ENCODE results near the gene PLB1. TPM values are rescaled to one million over a fixed set of nuclear protein-coding genes. Genes with fewer than 3 reads are reported as not detected.
A peak's percentile ranks its signal among the peaks of the same experiment; 100 is the strongest.

PLB1 gene
- total RNA-seq, 1 donor from 2014 or later: 2.5 TPM

GRCh38 chr2:28624793-28625701 lies 129.2 kb downstream of the PLB1 start:
- peaks cover 70% of the 10 kb centered on the region for H3K4me1 ChIP-seq
- H3K9me3 ChIP-seq: no peaks in the 10 kb centered on the region
- intact Hi-C loops (cut with DNase I): loop anchor here (10.0 kb wide), 1 partner anchor 130 kb away; the partner anchor contains the start of gene PPP1CB
- H3K27me3 ChIP-seq: no peaks in the 10 kb centered on the region
- no peak for DNase-seq (ENCODE audit: extremely low spot score in 2 of 2)
- no peaks in the 10 kb centered on the region for H3K36me3 ChIP-seq
- peak overlapping the region; percentile 87 for H3K27ac ChIP-seq
- TF ChIP-seq POLR2AphosphoS5 (IDR thresholded peaks at IDR 0.05; ENCODE audit: insufficient read depth in 1 of 2, low read depth in 1 of 2) (peak; percentile 71 to 81), POLR2A (IDR thresholded peaks at IDR 0.05) (no peak)
- no peak overlapping the region for H3K4me3 ChIP-seq

- H3K4me3 ChIP-seq: no peak overlapping the region
- H3K9me3 ChIP-seq: no peaks in the 10 kb centered on the region
- H3K27me3 ChIP-seq: no peaks in the 10 kb centered on the region
- intact Hi-C loops (cut with DNase I): loop anchor here (10.0 kb wide), 1 partner anchor 128 kb away; the partner anchor contains the start of gene PPP1CB
- H3K36me3 ChIP-seq: no peaks in the 10 kb centered on the region
- H3K27ac ChIP-seq: peak overlapping the region; percentile 87
- TF ChIP-seq POLR2AphosphoS5 (IDR thresholded peaks at IDR 0.05; ENCODE audit: insufficient read depth in 1 of 2, low read depth in 1 of 2) (peak in 1 of 2 donors; percentile 5), POLR2A (IDR thresholded peaks at IDR 0.05) (no peak)
- H3K4me1 ChIP-seq: peaks cover 58% of the 10 kb centered on the region
- no peak for DNase-seq (ENCODE audit: extremely low spot score in 2 of 2)
Measured at GRCh38 chr2:28626376-28626775, 130.5 kb downstream of the PLB1 start.

- no peaks in the 10 kb centered on the region for H3K9me3 ChIP-seq
- no peaks in the 10 kb centered on the region for H3K36me3 ChIP-seq
- H3K27ac ChIP-seq: peak overlapping the region; percentile 87
- H3K27me3 ChIP-seq: no peaks in the 10 kb centered on the region
- no peak for DNase-seq (ENCODE audit: extremely low spot score in 2 of 2)
- TF ChIP-seq POLR2AphosphoS5 (IDR thresholded peaks at IDR 0.05; ENCODE audit: insufficient read depth in 1 of 2, low read depth in 1 of 2) (peak in 1 of 2 donors; percentile 54), POLR2A (IDR thresholded peaks at IDR 0.05) (no peak), CTCF (IDR thresholded peaks at IDR 0.05) (no peak)
- H3K4me3 ChIP-seq: no peak overlapping the region
- intact Hi-C loops (cut with DNase I): loop anchor here (10.0 kb wide), 1 partner anchor 128 kb away; the partner anchor contains the start of gene PPP1CB
- H3K4me1 ChIP-seq: peaks cover 54% of the 10 kb centered on the region
Measured at GRCh38 chr2:28626891-28627421, 131.1 kb downstream of the PLB1 start.

- intact Hi-C loops (cut with DNase I): loop anchor here (10.0 kb wide), 1 partner anchor 127 kb away; the partner anchor contains the start of gene PPP1CB
- TF ChIP-seq CTCF (IDR thresholded peaks at IDR 0.05) (no peak), POLR2A (IDR thresholded peaks at IDR 0.05) (no peak), POLR2AphosphoS5 (IDR thresholded peaks at IDR 0.05; ENCODE audit: insufficient read depth in 1 of 2, low read depth in 1 of 2) (no peak)
- Histone ChIP-seq H3K36me3 (no peaks in the 10 kb centered on the region), H3K4me1 (peaks cover 46% of the 10 kb centered on the region), H3K4me3 (no peak overlapping the region), H3K27ac (peak overlapping the region; percentile 87), H3K9me3 (no peaks in the 10 kb centered on the region), H3K27me3 (no peaks in the 10 kb centered on the region)
- DNase-seq (ENCODE audit: extremely low spot score in 2 of 2): no peak
Measured at GRCh38 chr2:28627722-28628480, 132.0 kb downstream of the PLB1 start.

- intact Hi-C loops (cut with DNase I): loop anchor here (10.0 kb wide), 1 partner anchor 126 kb away; the partner anchor contains the start of gene PPP1CB
- no peaks in the 10 kb centered on the region for H3K9me3 ChIP-seq
- no peak for TF ChIP-seq CTCF (IDR thresholded peaks at IDR 0.05)
- TF ChIP-seq POLR2AphosphoS5 (IDR thresholded peaks at IDR 0.05; ENCODE audit: insufficient read depth in 1 of 2, low read depth in 1 of 2): no peak
- DNase-seq (ENCODE audit: extremely low spot score in 2 of 2): no peak
- H3K36me3 ChIP-seq: no peaks in the 10 kb centered on the region
- H3K4me3 ChIP-seq: no peak overlapping the region
- H3K27me3 ChIP-seq: no peaks in the 10 kb centered on the region
- peak overlapping the region; percentile 87 for H3K27ac ChIP-seq
- H3K4me1 ChIP-seq: peaks cover 45% of the 10 kb centered on the region
Measured at GRCh38 chr2:28628506-28628905, 132.6 kb downstream of the PLB1 start.
